Retina (tissue), 1 donor: ENCODE results near the gene ZSCAN5B.
A peak's percentile ranks its signal among the peaks of the same experiment; 100 is the strongest.
"Not testable (repeated sequence)": the region's sequence is repeated elsewhere in the genome, so short reads cannot be mapped to it uniquely, and the experiment has no call there.

Source experiments
- DNase-seq: peaks from one replicate; pipeline ENCODE4 v3.0.0-alpha.2; 2016

Gene ZSCAN5B

GRCh38 chr19:56175861-56176307 is 21.7 kb downstream of the ZSCAN5B start, which contains the start of gene GALP:
GALP (plus strand) TSS chr19:56176008; CDS start chr19:56177109, 1,101 bp downstream.
- peak; percentile 57 for DNase-seq

GRCh38 chr19:56174550-56174949 is 23.0 kb downstream of the ZSCAN5B start:
- DNase-seq: peak; percentile 17

DNA sequence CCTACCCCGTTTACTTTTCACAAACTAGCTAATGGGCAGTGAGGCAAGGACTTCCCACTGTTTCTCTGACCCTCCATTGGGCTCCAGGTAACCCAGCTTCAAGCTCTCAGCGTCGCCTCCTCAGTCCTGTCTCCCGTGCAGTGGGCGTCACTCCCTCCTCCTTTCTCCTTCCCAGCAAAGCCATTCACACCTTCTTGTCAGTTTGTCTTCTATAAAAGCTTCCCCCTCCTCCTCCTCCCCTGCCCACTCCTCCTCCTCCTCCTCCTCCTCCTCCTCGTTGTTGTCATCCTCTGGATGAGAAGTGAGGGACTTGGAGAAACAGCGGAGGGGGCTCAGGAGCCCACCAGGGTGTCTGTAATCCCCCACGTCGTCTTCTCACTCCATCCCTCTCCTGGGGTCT is 23.5 kb downstream of the ZSCAN5B start:
- DNase-seq: no peak

DNA sequence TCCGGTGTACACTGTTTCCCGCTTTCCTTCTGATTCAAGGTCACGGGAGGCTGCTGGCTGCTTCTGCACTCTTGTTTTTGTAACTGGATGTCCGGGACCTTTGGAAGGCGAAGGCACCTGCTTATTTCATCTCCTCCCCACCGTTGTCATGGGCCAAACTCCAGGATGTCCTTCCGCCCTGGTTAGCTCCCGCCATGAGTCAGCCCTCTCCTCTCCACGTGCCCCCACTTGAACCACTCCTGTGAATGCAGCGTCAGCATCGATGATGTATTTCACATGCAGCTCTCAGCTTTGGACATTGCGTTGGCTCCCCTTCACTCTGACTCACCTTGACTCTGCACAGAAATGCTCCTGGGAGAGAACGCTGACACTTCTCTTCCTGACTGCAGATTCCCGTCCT is 27.3 kb downstream of the ZSCAN5B start:
- no peak for DNase-seq

GRCh38 chr19:56167064-56167578 is 30.5 kb downstream of the ZSCAN5B start:
- DNase-seq: no peak

DNA sequence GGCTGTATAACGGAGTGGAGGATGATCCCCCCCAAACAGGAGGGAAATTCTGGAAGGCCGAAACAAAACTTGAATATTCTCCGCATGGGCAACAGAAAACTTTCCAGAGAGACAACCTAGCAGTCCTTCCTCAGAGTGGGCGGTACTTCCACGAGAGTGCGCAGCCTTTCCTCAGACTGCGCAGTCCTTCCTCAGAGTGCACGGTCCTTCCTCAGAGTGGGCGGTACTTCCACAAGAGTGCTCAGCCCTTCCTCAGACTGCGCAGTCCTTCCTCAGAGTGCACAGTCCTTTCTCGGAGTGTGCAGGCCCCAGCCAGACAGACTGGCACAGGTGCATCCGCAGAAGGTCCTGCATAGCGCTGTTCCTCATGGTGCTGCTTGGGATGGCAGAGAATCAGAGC is 34.5 kb downstream of the ZSCAN5B start:
- DNase-seq: no peak

- DNase-seq: no peak
These were observed 35.3 kb downstream of the ZSCAN5B start for GRCh38 chr19:56162258-56162657.

DNA sequence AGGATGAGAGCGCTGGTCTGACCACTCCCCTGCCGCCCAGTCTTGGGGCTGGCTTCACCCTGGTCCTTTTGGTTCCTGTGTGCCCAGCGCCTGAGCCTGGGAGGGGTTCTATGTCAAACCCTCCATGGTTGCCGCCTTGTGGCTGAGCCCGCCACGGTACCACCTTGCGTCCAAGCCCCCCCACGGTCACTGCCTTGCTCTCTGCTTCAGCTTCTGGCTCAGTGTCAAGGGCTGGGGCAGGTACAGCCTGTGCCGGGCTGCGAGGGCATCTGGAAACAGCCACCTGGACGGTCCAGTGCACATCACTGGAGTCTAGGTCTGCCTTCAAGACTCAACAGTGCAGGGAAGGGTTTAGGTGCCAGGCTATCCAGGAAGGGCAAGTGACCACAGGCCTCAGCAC is 36.0 kb downstream of the ZSCAN5B start:
- no peak for DNase-seq

DNA sequence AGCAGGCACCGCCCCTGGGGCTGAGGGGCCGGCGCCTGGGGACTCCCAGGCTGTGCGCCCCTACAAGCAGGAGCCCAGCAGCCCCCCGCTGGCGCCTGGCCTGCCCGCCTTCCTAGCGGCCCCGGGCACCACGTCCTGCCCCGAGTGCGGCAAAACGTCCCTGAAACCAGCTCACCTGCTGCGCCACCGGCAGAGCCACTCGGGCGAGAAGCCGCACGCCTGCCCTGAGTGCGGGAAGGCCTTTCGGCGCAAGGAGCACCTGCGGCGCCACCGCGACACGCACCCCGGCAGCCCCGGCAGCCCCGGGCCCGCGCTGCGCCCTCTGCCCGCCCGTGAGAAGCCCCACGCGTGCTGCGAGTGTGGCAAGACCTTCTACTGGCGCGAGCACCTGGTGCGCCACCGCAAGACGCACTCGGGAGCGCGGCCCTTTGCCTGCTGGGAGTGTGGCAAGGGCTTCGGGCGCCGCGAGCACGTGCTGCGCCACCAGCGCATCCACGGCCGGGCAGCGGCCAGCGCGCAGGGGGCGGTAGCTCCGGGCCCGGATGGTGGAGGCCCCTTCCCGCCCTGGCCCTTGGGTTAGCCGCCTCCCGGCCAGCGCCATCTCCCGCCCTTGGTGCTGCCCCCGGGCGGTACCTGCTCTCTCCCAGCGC is 37.8 kb downstream of the ZSCAN5B start:
- DNase-seq: no peak

GRCh38 chr19:56159009-56159559 is 38.5 kb downstream of the ZSCAN5B start:
- DNase-seq: no peak

DNA sequence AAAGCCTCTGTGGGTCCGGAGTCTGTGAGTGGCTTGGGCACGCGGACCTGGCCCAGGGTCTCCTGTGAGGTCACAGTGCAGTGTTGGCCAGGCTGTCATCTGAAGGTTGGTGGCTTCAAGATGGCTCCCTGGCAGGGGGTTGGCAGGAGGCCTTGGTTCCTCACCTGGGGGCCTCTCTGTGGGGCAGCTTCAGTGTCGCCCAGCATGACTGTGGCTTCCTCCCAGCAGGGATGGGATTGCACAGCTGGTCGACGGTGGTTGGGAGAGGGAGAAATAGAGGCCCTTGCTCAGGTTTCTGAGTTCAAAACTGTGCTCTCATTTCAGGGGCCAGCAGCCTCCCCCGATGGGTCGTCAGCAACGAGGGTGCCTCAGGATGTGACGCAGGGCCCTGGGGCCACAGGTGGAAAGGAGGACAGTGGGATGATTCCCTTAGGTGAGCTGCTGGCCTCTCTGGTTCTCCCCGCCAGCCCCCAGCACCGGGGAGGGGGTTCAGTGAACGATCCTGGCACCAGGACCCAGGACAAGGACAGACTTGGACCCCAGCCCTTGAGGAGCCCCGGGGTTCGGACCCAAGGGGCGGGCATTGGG is 39.3 kb downstream of the ZSCAN5B start:
- DNase-seq: no peak

- DNase-seq: no peak
These were observed 40.8 kb downstream of the ZSCAN5B start for GRCh38 chr19:56156768-56157167.

DNA sequence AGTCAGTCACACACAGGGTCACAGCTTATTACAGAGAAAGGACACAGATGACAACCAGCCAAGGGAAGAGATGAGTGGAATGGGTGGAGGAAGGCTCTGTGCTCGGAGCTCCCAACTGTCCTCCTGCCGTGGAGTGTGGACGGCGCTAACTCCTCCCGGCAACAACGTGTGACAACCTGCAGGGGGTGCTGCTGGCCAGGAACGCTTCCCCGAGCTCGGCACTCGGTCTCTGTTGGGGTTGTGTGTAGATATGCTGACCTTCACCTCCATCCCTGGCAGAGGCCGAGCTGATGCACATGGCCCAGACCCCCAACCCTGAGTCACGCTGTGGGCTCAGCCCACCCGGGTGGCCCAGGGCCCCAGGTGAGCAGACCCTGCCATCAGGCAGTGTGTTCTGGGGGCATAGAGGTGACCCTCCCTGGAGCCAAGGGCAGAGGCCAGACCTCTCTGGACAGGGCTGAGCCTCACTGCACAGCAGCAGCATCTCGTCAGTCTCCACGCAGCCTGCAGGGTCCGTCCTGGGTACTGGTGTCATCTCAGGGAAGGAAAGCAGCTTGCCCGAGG is 42.4 kb downstream of the ZSCAN5B start:
- no peak for DNase-seq

GRCh38 chr19:56153507-56153906 is 44.1 kb downstream of the ZSCAN5B start:
- no peak for DNase-seq

DNA sequence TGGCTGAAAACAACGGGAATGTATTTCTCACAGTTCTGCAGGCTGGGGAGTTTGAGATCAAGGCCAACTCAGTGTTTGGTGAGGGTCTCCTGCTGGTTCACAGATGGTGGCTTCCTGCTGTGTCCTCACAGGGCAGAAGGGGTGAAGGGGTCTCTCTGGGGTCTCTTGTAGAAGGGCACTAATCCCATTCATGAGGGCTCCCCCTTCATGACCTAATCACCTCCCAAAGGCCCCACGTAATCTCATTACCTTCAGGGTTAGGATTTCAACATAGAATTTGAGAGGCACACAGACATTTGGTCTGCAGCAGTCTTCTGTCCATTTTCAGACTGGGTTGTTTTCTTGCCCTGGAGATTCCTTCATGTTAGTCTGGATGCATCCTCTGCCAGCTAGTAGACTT is 44.9 kb downstream of the ZSCAN5B start:
- no peak for DNase-seq

GRCh38 chr19:56150358-56150757 is 47.2 kb downstream of the ZSCAN5B start:
- DNase-seq: no peak

DNA sequence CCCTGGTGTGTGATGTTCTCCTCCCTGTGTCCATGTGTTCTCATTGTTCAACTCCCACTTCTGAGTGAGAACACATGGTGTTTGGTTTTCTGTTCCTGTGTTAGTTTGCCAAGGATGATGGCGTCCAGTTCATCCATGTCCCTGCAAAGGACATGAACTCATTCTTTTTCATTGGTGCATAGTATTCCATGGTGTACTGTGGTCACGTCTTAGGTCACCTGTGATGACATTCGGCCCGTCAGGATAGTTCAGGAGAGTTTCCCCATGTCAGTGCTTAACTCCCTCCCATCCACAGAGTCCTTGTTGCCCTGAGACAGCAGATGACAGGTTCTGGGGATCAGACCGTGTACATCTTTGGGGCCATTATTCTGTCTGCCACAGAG is 47.9 kb downstream of the ZSCAN5B start:
- DNase-seq: no peak

DNA sequence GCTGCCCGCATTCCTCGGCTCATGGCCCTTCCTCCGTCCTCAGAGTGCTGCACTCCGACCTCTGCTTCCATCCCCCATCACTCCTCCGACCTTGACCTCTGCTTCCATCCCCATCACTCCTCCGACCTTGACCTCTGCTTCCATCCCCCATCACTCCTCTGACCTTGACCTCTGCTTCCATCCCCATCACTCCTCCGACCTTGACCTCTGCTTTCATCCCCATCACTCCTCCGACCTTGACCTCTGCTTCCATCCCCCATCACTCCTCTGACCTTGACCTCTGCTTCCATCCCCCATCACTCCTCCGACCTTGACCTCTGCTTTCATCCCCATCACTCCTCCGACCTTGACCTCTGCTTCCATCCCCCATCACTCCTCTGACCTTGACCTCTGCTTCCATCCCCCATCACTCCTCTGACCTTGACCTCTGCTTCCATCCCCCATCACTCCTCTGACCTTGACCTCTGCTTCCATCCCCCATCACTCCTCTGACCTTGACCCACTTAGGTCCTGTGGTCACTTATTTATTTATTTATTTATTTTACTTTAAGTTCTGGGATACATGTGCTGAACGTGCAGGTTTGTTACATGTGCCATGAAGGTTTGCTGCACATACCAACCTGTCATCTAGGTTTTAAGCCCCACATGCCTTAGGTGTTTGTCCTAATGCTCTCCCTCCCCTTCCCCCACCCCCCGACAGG is 48.5 kb downstream of the ZSCAN5B start:
- DNase-seq: not testable (repeated sequence)

DNA sequence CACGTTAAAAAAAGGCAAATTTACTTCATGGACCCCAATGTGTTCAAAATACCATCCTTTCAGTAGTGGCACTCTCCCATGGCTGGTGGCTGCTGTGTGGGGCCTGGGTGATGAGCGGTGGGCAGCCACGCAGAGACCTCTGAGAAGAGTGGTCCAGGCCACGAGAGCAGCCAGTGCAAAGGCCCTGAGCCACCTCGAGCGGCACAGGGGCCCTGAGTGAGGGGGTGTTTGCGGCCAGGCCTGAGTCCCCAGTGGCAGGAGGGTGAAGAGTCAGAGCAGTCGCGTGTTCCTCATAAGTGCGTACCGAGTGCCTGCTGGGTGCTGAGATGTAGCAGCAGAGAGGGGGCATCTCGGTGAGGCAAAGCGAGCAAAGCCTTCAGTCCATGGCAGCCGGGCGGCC is 49.5 kb downstream of the ZSCAN5B start:
- DNase-seq: no peak

- no peak for DNase-seq
These were observed 50.3 kb downstream of the ZSCAN5B start for GRCh38 chr19:56147307-56147706.

GRCh38 chr19:56146904-56147303 is 50.7 kb downstream of the ZSCAN5B start:
- no peak for DNase-seq

DNA sequence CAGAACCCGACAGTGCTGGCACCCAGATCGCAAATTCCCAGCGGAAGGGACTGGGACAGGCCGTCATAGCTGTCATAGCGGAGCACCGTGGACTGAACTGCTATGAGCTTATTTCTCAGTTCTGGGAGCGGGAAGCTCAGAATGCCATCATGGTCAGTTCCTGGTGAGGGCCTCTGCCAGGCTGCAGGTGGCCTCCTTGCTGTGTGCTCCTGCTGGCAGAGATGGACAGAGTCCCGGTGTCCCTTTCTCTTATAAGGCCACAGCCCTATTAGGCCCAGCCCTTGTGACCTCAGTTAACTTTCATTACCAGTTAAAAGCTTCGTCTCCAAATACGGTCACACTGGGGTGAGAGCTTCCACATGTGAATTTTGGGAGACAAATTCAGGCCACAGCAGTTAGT is 51.9 kb downstream of the ZSCAN5B start:
- no peak for DNase-seq

DNA sequence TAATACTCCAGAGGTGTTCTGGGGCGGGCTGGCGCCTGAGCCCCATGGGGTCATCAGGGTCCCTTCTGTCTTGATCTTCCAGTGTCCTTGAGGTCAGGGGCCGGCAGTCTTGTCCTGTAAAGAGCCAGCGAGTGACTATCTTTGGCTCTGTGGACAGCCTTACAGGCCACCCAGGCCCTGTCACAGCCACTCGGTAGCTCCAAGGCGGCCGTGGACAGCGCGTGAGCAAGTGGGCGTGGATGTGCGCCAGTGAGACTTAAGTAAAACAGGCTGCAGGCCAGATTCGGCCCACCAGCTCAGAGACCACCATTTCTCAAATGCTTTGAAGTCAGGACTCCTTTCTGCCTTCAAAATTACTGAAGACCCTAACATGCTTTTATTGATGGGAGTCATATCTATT is 52.8 kb downstream of the ZSCAN5B start:
- DNase-seq: no peak
